Tibial nerve (tissue), 3 donors: ENCODE data around the gene BRSK1.

Source experiments
- POLR2A ChIP-seq, 2 donors: fragments of 450-650 bp; IDR thresholded peaks; one replicate each; pipeline ENCODE4 v1.6.1; 2017; ENCODE audit warnings: antibody characterized with exemption in 2 of 2, mild to moderate bottlenecking in 2 of 2, moderate library complexity in 2 of 2
- TF ChIP-seq, protein P1 (sequence below), 5 experiments: fragments of 200-600 bp in 3 of 5; fragments of 450-650 bp in 2 of 5; sonication (generic) in 3 of 5; IDR thresholded peaks; one replicate each; pipeline ENCODE4 v1.5.1; 2016 to 2019; ENCODE audit warnings: antibody characterized with exemption in 5 of 5, mild to moderate bottlenecking in 3 of 5, moderate library complexity in 2 of 5

DNA sequence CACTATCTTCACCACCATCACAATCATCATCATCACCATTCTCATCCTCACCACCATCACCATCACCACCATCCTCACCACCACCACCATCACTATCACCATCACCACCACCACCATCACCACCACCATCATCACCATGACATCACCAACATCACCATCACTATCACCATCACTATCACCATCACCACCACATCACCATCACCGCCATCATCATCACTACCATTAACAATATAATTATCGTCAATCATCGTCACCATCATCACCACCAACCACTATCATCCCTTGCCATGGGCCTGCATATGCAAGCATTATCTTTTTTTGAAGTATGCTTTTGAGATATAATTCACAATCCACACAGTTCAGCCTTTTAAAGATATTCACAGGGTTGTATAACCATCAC is 17.4 kb upstream of the BRSK1 start:
- TF ChIP-seq, protein P1, sequence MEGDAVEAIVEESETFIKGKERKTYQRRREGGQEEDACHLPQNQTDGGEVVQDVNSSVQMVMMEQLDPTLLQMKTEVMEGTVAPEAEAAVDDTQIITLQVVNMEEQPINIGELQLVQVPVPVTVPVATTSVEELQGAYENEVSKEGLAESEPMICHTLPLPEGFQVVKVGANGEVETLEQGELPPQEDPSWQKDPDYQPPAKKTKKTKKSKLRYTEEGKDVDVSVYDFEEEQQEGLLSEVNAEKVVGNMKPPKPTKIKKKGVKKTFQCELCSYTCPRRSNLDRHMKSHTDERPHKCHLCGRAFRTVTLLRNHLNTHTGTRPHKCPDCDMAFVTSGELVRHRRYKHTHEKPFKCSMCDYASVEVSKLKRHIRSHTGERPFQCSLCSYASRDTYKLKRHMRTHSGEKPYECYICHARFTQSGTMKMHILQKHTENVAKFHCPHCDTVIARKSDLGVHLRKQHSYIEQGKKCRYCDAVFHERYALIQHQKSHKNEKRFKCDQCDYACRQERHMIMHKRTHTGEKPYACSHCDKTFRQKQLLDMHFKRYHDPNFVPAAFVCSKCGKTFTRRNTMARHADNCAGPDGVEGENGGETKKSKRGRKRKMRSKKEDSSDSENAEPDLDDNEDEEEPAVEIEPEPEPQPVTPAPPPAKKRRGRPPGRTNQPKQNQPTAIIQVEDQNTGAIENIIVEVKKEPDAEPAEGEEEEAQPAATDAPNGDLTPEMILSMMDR (IDR thresholded peaks at IDR 0.05), result no peak
- no peak for TF ChIP-seq POLR2A (IDR thresholded peaks at IDR 0.05)
